ENCODE measurements around the gene BRSK2.

DNA sequence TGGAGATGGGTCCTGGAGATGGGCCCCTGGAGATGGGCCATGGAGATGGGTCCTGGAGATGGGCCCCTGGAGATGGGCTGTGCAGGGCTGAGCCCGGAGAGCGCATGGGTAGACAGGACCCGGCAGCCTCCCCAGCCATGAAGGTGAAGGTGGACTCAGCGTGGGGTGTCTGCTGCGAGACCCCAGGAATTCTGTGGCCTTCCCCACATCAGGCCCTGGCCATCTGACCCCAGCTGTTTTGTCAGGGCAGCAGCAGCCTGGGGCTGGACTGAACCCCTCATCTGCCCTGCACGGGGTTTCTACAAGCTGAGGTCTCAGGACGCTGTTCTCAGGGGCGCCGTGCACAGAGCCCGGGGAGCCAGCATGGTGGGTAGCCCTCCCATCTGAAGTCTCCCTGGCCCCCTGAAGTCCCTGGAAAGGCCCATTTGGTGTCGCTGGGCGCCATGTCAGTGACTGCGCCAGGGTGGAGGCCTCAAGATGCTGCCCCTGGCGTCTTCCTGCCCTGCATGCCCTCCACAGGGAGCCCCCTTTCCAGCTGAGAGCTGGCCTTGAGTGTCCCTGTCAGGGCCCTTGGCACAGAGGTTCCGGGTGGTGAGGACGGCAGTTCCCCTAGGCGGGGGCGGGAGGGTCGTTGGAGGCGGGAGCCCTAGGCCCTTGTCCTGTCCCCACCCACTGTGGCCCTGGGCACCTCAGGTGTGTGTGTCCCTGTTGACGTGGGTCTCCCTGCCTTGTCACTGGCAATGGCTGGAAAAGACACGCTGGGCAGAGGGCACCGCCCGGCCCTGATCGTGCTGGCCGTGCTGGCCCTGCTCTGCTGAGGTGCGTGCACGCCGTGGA, 5.4 kb downstream of the BRSK2 start:
- TF ChIP-seq HDGF (IDR thresholded peaks at IDR 0.05; ENCODE audit: borderline replicate concordance) (no peak), SUZ12 (IDR thresholded peaks at IDR 0.05) (no peak), NFRKB (IDR thresholded peaks at IDR 0.05) (no peak), ELF4 (IDR thresholded peaks at IDR 0.05) (no peak), CTBP1 (IDR thresholded peaks at IDR 0.05; ENCODE audit: borderline replicate concordance) (no peak), FOXK2 (IDR thresholded peaks at IDR 0.05) (no peak), LEF1 (IDR thresholded peaks at IDR 0.05; ENCODE audit: borderline replicate concordance) (no peak), BHLHE40 (IDR thresholded peaks at IDR 0.05; ENCODE audit: borderline replicate concordance) (no peak), L3MBTL2 (conservative IDR thresholded peaks at IDR 0.05) (no peak)
- TF ChIP-seq, protein P1, sequence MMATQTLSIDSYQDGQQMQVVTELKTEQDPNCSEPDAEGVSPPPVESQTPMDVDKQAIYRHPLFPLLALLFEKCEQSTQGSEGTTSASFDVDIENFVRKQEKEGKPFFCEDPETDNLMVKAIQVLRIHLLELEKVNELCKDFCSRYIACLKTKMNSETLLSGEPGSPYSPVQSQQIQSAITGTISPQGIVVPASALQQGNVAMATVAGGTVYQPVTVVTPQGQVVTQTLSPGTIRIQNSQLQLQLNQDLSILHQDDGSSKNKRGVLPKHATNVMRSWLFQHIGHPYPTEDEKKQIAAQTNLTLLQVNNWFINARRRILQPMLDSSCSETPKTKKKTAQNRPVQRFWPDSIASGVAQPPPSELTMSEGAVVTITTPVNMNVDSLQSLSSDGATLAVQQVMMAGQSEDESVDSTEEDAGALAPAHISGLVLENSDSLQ (IDR thresholded peaks at IDR 0.05): no peak
